OCI-LY3 (cell line): ENCODE measurements around the gene SRCAP.

Experiments used
- H2AFZ ChIP-seq: fragments of 200-600, 300-600 bp; shearing (Covaris generic); 2 replicates; pipeline ENCODE4 v1.6.0; 2014; ENCODE audit warnings: antibody characterized with exemption, low read depth, low read length
- H3K27ac ChIP-seq: fragments of 200-600, 300-600 bp; sonication (generic); 2 replicates; pipeline ENCODE4 v1.5.1; 2014; ENCODE audit warnings: mild to moderate bottlenecking, low read length, moderate library complexity, mixed read lengths
- H3K27me3 ChIP-seq: fragments of 200-600, 300-600 bp; sonication (generic); 2 replicates; pipeline ENCODE4 v1.6.1; 2014; ENCODE audit warnings: low read depth, low read length, mixed read lengths
- H3K36me3 ChIP-seq: fragments of 200-600, 300-600 bp; sonication (generic); replicated peaks from 2 replicates; pipeline ENCODE3; 2014; ENCODE audit warnings: low read depth, low read length, mixed read lengths
- H3K4me1 ChIP-seq: fragments of 300-600, 200-600 bp; sonication (generic); 2 replicates; pipeline ENCODE4 v1.6.1; 2014; ENCODE audit warnings: low read length, mixed read lengths
- H3K4me2 ChIP-seq: fragments of 200-600, 300-600 bp; sonication (generic); 2 replicates; pipeline ENCODE4 v1.6.1; 2014; ENCODE audit warnings: low read length, mixed read lengths
- H3K4me3 ChIP-seq: fragments of 300-600, 200-600 bp; sonication (generic); 2 replicates; pipeline ENCODE4 v1.5.1; 2014; ENCODE audit warnings: antibody characterized with exemption, mild to moderate bottlenecking, low read length, moderate library complexity
- H3K79me2 ChIP-seq: fragments of 300-600, 200-600 bp; shearing (Covaris generic); 2 replicates; pipeline ENCODE4 v1.6.1; 2014; ENCODE audit warnings: mild to moderate bottlenecking, low read length, mixed read lengths
- H3K9ac ChIP-seq: fragments of 300-600, 200-600 bp; shearing (Covaris generic); 2 replicates; pipeline ENCODE4 v1.6.0; 2014; ENCODE audit warnings: mild to moderate bottlenecking, low read length, moderate library complexity
- H3K9me3 ChIP-seq: fragments of 200-600, 300-600 bp; shearing (Covaris generic); 2 replicates; pipeline ENCODE4 v1.6.1; 2014; ENCODE audit warnings: low read length, mixed read lengths; ENCODE audit not compliant: insufficient read depth
- H4K20me1 ChIP-seq: fragments of 200-600, 300-600 bp; sonication (generic); 2 replicates; pipeline ENCODE4 v1.6.1; 2016; ENCODE audit warnings: low read length, mixed read lengths; ENCODE audit not compliant: insufficient read depth
- CTCF ChIP-seq: fragments of 200-600, 300-600 bp; sonication (generic); IDR thresholded peaks from 2 replicates; pipeline ENCODE4 v1.5.1; 2014; ENCODE audit warnings: antibody characterized with exemption, low read length, low read depth
- EZH2phosphoT487 ChIP-seq: fragments of 200-600 bp; shearing (Covaris generic); IDR thresholded peaks from 2 replicates; pipeline ENCODE4 v1.6.1; 2018; ENCODE audit warnings: antibody characterized with exemption, mixed run types, low read depth

The SRCAP gene

DNA sequence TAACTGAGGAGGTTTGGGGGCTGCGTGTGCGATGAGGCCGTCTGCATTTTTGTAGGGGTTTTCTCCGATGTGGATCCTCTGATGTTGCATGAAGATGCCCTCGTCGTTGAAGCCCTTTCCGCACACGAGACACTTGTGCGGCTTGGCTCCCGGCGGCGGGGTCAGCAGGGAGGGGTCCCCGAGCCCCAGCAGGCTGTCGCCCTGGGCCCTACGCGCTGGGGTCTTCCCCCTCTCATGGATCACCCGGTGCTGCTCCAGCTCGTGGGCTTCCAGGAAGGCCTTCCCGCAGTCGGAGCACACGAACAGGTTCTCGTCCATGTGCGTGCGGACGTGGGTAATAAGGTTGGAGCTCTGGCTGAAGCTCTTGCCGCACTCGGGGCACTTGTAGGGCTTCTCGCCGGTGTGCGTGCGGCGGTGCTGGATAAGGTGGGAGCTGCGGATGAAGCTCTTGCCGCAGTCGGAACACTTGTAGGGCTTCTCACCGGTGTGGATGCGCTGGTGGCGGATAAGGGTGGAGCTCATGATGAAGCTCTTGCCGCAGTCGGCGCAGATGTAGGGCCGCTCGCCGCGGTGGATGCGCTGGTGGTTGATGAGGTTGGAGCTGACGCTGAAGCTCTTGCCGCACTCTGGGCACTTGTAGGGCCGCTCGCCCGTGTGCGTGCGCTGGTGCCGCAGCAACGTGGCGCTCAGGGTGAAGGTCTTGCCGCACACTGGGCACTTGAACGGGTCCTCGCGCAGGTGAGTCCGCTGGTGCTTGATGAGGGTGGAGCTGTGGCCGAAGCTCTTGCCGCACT is 83.7 kb downstream of the SRCAP start:
- Histone ChIP-seq H3K79me2 (no peaks in the 10 kb centered on the region), H3K4me3 (no peak overlapping the region), H3K27ac (no peak overlapping the region), H4K20me1 (no peaks in the 10 kb centered on the region), H2AFZ (no peak overlapping the region), H3K9me3 (no peaks in the 10 kb centered on the region), H3K4me1 (no peaks in the 10 kb centered on the region), H3K36me3 (no peaks in the 10 kb centered on the region), H3K9ac (no peak overlapping the region), H3K4me2 (no peak overlapping the region), H3K27me3 (no peaks in the 10 kb centered on the region)
- TF ChIP-seq EZH2phosphoT487 = no peak
- TF ChIP-seq CTCF = no peak

- TF ChIP-seq CTCF (no peak), EZH2phosphoT487 (no peak)
- Histone ChIP-seq H3K4me3 (no peak overlapping the region), H3K27ac (no peak overlapping the region), H3K4me2 (no peak overlapping the region), H3K27me3 (no peaks in the 10 kb centered on the region), H3K36me3 (no peaks in the 10 kb centered on the region), H3K4me1 (no peaks in the 10 kb centered on the region), H4K20me1 (no peaks in the 10 kb centered on the region), H2AFZ (no peak overlapping the region), H3K79me2 (no peaks in the 10 kb centered on the region), H3K9me3 (no peaks in the 10 kb centered on the region), H3K9ac (no peak overlapping the region)
These were observed 84.5 kb downstream of the SRCAP start for GRCh38 chr16:30783280-30784109.

DNA sequence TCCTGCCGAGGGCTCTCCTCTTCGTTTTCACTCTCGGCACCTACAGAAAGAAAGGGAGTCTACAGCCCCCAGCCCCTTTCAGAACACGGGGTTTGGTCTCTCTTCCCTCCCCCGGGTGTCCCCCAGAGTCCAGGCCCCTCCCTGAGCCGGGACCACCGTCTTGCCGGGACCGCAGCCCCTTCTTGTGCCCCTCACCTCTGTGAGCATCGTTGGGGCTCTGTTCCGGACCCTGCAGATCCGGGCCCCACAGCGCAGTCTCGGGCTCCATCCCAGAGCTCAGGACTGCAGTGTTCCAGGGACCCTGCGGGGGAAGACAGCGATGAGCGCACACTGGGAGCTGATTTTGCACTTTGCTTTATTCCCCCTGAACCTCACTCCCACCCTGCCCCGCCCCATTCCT is 85.2 kb downstream of the SRCAP start:
- Histone ChIP-seq H3K9ac (no peak overlapping the region), H3K27ac (no peak overlapping the region), H3K9me3 (no peaks in the 10 kb centered on the region), H4K20me1 (no peaks in the 10 kb centered on the region), H3K27me3 (no peaks in the 10 kb centered on the region), H3K4me1 (no peaks in the 10 kb centered on the region), H3K4me2 (no peak overlapping the region), H3K79me2 (no peaks in the 10 kb centered on the region), H3K4me3 (no peak overlapping the region), H2AFZ (no peak overlapping the region), H3K36me3 (no peaks in the 10 kb centered on the region)
- TF ChIP-seq EZH2phosphoT487 (no peak), CTCF (no peak)
